KMS-11 (cell line): ENCODE measurements around the gene GIGYF2.
"Not testable (repeated sequence)": the region's sequence is repeated elsewhere in the genome, so short reads cannot be mapped to it uniquely, and the experiment has no call there.

Source experiments
- H2AFZ ChIP-seq: fragments of 200-600 bp; sonication (generic); 2 replicates; pipeline ENCODE4 v1.6.1; 2016; ENCODE audit warnings: antibody characterized with exemption, mixed run types, low read depth
- H3K27ac ChIP-seq: fragments of 200-600 bp; sonication (generic); 2 replicates; pipeline ENCODE4 v1.6.1; 2016; ENCODE audit warnings: mild to moderate bottlenecking, mixed run types
- H3K27me3 ChIP-seq: fragments of 200-600 bp; sonication (generic); 2 replicates; pipeline ENCODE4 v1.6.1; 2017; ENCODE audit warnings: mild to moderate bottlenecking, low read depth, mixed run types, moderate library complexity; ENCODE audit not compliant: insufficient read depth
- H3K36me3 ChIP-seq: fragments of 200-600 bp; sonication (generic); 2 replicates; pipeline ENCODE4 v1.6.1; 2017; ENCODE audit warnings: mild to moderate bottlenecking, mixed run types; ENCODE audit not compliant: insufficient read depth
- H3K4me1 ChIP-seq: fragments of 200-600 bp; sonication (generic); 2 replicates; pipeline ENCODE4 v1.6.1; 2016; ENCODE audit warnings: mild to moderate bottlenecking, low read depth, mixed run types; ENCODE audit not compliant: poor library complexity, severe bottlenecking
- H3K4me2 ChIP-seq: fragments of 200-600 bp; sonication (generic); 2 replicates; pipeline ENCODE4 v1.7.0; 2016; ENCODE audit warnings: mild to moderate bottlenecking, mixed run types
- H3K4me3 ChIP-seq: fragments of 200-600 bp; sonication (generic); IDR thresholded peaks from 2 replicates; pipeline ENCODE4 v1.6.1; 2017; ENCODE audit warnings: low read depth, low read length, mixed read lengths; ENCODE audit not compliant: insufficient read depth
- H3K79me2 ChIP-seq: fragments of 200-600 bp; sonication (generic); 2 replicates; pipeline ENCODE4 v1.6.1; 2016; ENCODE audit warnings: low read depth, mixed run types; ENCODE audit not compliant: insufficient read depth
- H3K9ac ChIP-seq: fragments of 200-600 bp; sonication (generic); 2 replicates; pipeline ENCODE4 v1.6.1; 2016; ENCODE audit warnings: mild to moderate bottlenecking, mixed run types
- H4K20me1 ChIP-seq: fragments of 200-600 bp; sonication (generic); 2 replicates; pipeline ENCODE4 v1.6.1; 2016; ENCODE audit warnings: mild to moderate bottlenecking, mixed run types; ENCODE audit not compliant: insufficient read depth
- CTCF ChIP-seq: fragments of 200-600 bp; sonication (generic); conservative IDR thresholded peaks from 2 replicates; pipeline ENCODE4 v1.6.1; 2017; ENCODE audit warnings: low read depth, mild to moderate bottlenecking, antibody characterized with exemption, low read length, moderate library complexity, mixed read lengths

The GIGYF2 gene

GRCh38 chr2:232900811-232901735, 203.9 kb downstream of the GIGYF2 start:
- TF ChIP-seq CTCF = no peak
- no peaks in the 10 kb centered on the region for H3K36me3 ChIP-seq
- no peak overlapping the region for H2AFZ ChIP-seq
- no peak overlapping the region for H3K27ac ChIP-seq
- H3K27me3 ChIP-seq = no peaks in the 10 kb centered on the region
- no peak overlapping the region for H3K4me3 ChIP-seq
- no peak overlapping the region for H3K9ac ChIP-seq
- no peaks in the 10 kb centered on the region for H3K4me1 ChIP-seq
- no peak overlapping the region for H3K4me2 ChIP-seq
- no peaks in the 10 kb centered on the region for H4K20me1 ChIP-seq
- H3K79me2 ChIP-seq = no peaks in the 10 kb centered on the region

- Histone ChIP-seq H3K27me3 (no peaks in the 10 kb centered on the region), H3K79me2 (no peaks in the 10 kb centered on the region), H3K27ac (no peak overlapping the region), H3K4me1 (no peaks in the 10 kb centered on the region), H3K9ac (no peak overlapping the region), H3K4me3 (no peak overlapping the region), H4K20me1 (no peaks in the 10 kb centered on the region), H3K4me2 (no peak overlapping the region), H3K36me3 (no peaks in the 10 kb centered on the region), H2AFZ (no peak overlapping the region)
- TF ChIP-seq CTCF = no peak
Measured at GRCh38 chr2:232901736-232902578, 204.8 kb downstream of the GIGYF2 start.

GRCh38 chr2:232903989-232904388, 206.9 kb downstream of the GIGYF2 start:
- TF ChIP-seq CTCF = no peak
- Histone ChIP-seq H3K4me3 (no peak overlapping the region), H3K4me1 (no peaks in the 10 kb centered on the region), H3K79me2 (no peaks in the 10 kb centered on the region), H3K27ac (no peak overlapping the region), H2AFZ (no peak overlapping the region), H4K20me1 (no peaks in the 10 kb centered on the region), H3K4me2 (no peak overlapping the region), H3K27me3 (no peaks in the 10 kb centered on the region), H3K36me3 (no peaks in the 10 kb centered on the region), H3K9ac (no peak overlapping the region)

GRCh38 chr2:232906867-232907717, 210.0 kb downstream of the GIGYF2 start:
- not testable (repeated sequence) for H3K4me1 ChIP-seq, H3K79me2 ChIP-seq, H3K27me3 ChIP-seq, H2AFZ ChIP-seq, H4K20me1 ChIP-seq, H3K27ac ChIP-seq, H3K9ac ChIP-seq, H3K4me2 ChIP-seq, H3K36me3 ChIP-seq, H3K4me3 ChIP-seq

- H3K36me3 ChIP-seq, H3K27ac ChIP-seq, H3K27me3 ChIP-seq, H3K4me2 ChIP-seq, H3K9ac ChIP-seq, H3K79me2 ChIP-seq, H2AFZ ChIP-seq, H3K4me1 ChIP-seq, H4K20me1 ChIP-seq, H3K4me3 ChIP-seq: not testable (repeated sequence)
Measured at GRCh38 chr2:232907718-232908085, 210.6 kb downstream of the GIGYF2 start.
